HG02970 (cell line): Measurements from ENCODE around the gene GNG7.
"Not testable (repeated sequence)": the region's sequence is repeated elsewhere in the genome, so short reads cannot be mapped to it uniquely, and the experiment has no call there.

ENCODE experiments used
- ATAC-seq: cut with Tn5 transposase; IDR thresholded peaks from one replicate; pipeline ENCODE4 v1.9.1; 2021; ENCODE audit warnings: mild to moderate bottlenecking, moderate library complexity, moderate number of reproducible peaks; ENCODE audit not compliant: unreplicated experiment, low FRiP score

GNG7 gene

GRCh38 chr19:2544576-2545415 lies 157.7 kb downstream of the GNG7 start:
- no peak for ATAC-seq

GRCh38 chr19:2543463-2544442 lies 158.7 kb downstream of the GNG7 start:
- ATAC-seq, result no peak

- ATAC-seq, result not testable (repeated sequence)
These were observed 159.4 kb downstream of the GNG7 start for GRCh38 chr19:2543072-2543462.

GRCh38 chr19:2542341-2543069 lies 160.0 kb downstream of the GNG7 start:
- no peak for ATAC-seq

GRCh38 chr19:2540646-2541454 lies 161.6 kb downstream of the GNG7 start:
- ATAC-seq, result no peak

- no peak for ATAC-seq
These were observed 162.2 kb downstream of the GNG7 start for GRCh38 chr19:2540251-2540645.

GRCh38 chr19:2538096-2538757 lies 164.3 kb downstream of the GNG7 start:
- no peak for ATAC-seq

- not testable (repeated sequence) for ATAC-seq
These were observed 164.9 kb downstream of the GNG7 start for GRCh38 chr19:2537584-2537983.

GRCh38 chr19:2536461-2536860 lies 166.0 kb downstream of the GNG7 start:
- no peak for ATAC-seq

GRCh38 chr19:2534423-2535013 lies 168.0 kb downstream of the GNG7 start:
- ATAC-seq, result no peak

GRCh38 chr19:2533686-2534422 lies 168.6 kb downstream of the GNG7 start:
- ATAC-seq, result no peak

GRCh38 chr19:2533072-2533425 lies 169.4 kb downstream of the GNG7 start:
- no peak for ATAC-seq

GRCh38 chr19:2532252-2533071 lies 170.0 kb downstream of the GNG7 start:
- ATAC-seq, result no peak

- not testable (repeated sequence) for ATAC-seq
These were observed 172.6 kb downstream of the GNG7 start for GRCh38 chr19:2529942-2530341.

GRCh38 chr19:2529473-2529918 lies 173.0 kb downstream of the GNG7 start:
- ATAC-seq, result no peak

GRCh38 chr19:2528675-2529101 lies 173.8 kb downstream of the GNG7 start:
- ATAC-seq, result no peak

GRCh38 chr19:2527686-2528085 lies 174.8 kb downstream of the GNG7 start:
- no peak for ATAC-seq
